A673 (cell line): Measurements from ENCODE around the gene DLK1. TPM values are rescaled to one million over a fixed set of nuclear protein-coding genes. Genes with fewer than 3 reads are reported as not detected.

Experiments used
- BruUV-seq: library from RNA; stranded (reverse); fragments of 400-500 nt; replicated peaks from 2 replicates; lab custom pipeline; 2021; lab: Mats Ljungman, UMichigan
- CTCF ChIA-PET: fragments of 300-600 bp; sonication (Branson Sonifier 250); formaldehyde crosslinking; loops from one replicate; lab custom pipeline; 2022; ENCODE audit warnings: antibody characterized with exemption; lab: Charles Lee
- POLR2A ChIA-PET: fragments of 300-600 bp; sonication (Branson Sonifier 250); formaldehyde crosslinking; loops from one replicate; lab custom pipeline; 2022; ENCODE audit warnings: antibody characterized with exemption; ENCODE audit not compliant: low non-redundant PET; lab: Charles Lee
- DNase-seq: peaks from one replicate; pipeline ENCODE4 v3.0.0-alpha.2; 2015; ENCODE audit warnings: low spot score
- H3K27ac ChIP-seq: fragments of 200-600 bp; sonication (generic); 2 replicates; pipeline ENCODE4 v1.5.1; 2016; ENCODE audit warnings: mixed run types, low read depth, mild to moderate bottlenecking, mixed read lengths, antibody characterized with exemption, low read length; ENCODE audit not compliant: poor library complexity, severe bottlenecking
- H3K27me3 ChIP-seq: fragments of 200-600 bp; sonication (generic); replicated peaks from 2 replicates; pipeline ENCODE4 v1.6.1; 2017; ENCODE audit warnings: mixed run types, low read depth, mild to moderate bottlenecking, mixed read lengths, antibody characterized with exemption, low read length; ENCODE audit not compliant: insufficient read depth, poor library complexity
- H3K36me3 ChIP-seq: fragments of 200-600 bp; sonication (generic); 2 replicates; pipeline ENCODE4 v1.6.1; 2016; ENCODE audit warnings: mixed run types, mild to moderate bottlenecking, mixed read lengths, antibody characterized with exemption, low read length; ENCODE audit not compliant: insufficient read depth, poor library complexity, severe bottlenecking
- H3K4me1 ChIP-seq: fragments of 200-600 bp; sonication (generic); 2 replicates; pipeline ENCODE4 v1.6.1; 2017; ENCODE audit warnings: mixed run types, mild to moderate bottlenecking, mixed read lengths, antibody characterized with exemption, low read length; ENCODE audit not compliant: insufficient read depth, poor library complexity, severe bottlenecking
- H3K4me3 ChIP-seq: fragments of 200-600 bp; sonication (generic); 2 replicates; pipeline ENCODE4 v1.5.1; 2016; ENCODE audit warnings: low read depth, mixed run types, mild to moderate bottlenecking, mixed read lengths, low read length; ENCODE audit not compliant: poor library complexity, severe bottlenecking
- H3K9me3 ChIP-seq: fragments of 200-600 bp; sonication (generic); 2 replicates; pipeline ENCODE4 v1.6.1; 2016; ENCODE audit warnings: mixed run types, low read depth, mild to moderate bottlenecking, mixed read lengths, antibody characterized with exemption, low read length; ENCODE audit not compliant: poor library complexity, severe bottlenecking
- CTCF ChIP-seq: fragments of 300-800, 200-600 bp; sonication (generic); conservative IDR thresholded peaks from 2 replicates; pipeline ENCODE4 v1.5.1; 2017; ENCODE audit warnings: low read depth, mild to moderate bottlenecking, antibody characterized with exemption, low read length, moderate library complexity, mixed read lengths
- EZH2 ChIP-seq: fragments of 200-600 bp; sonication (generic); IDR thresholded peaks from 2 replicates; pipeline ENCODE4 v1.6.1; 2017; ENCODE audit warnings: borderline replicate concordance, low read depth, mild to moderate bottlenecking, mixed read lengths, antibody characterized with exemption, low read length; ENCODE audit not compliant: poor library complexity, severe bottlenecking
- intact Hi-C: fragments of 100-400 bp; cut with micrococcal nuclease; formaldehyde crosslinking; loops from one replicate; pipeline ENCODE4 v1.10.0; 2022; ENCODE audit not compliant: unreplicated experiment
- total RNA-seq: library from RNA; stranded (reverse); gene quantifications from 2 replicates; pipeline ENCODE4 v1.2.3, GENCODE V29; 2021

The DLK1 gene
- total RNA-seq, 1 experiment from 2014 or later = not detected

DNA sequence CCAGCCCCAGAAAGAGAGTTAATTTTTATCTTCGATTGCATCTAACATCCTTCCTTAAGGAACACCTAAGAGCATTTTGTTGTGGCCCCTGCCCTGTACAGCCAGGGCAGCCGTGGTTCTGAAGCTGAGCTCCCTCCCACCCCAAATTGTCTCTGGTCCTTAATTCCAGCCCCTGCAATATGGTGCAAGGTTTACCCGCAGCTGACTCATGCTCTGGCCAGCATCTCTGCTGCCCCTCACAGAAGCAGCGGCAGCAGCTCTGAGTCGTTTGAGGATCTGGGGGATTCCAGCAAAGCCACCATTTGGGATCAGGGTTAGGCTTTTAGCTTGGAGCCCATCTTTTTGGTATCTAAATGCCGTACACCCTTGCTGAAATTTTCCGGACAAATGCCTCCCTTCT lies 3.3 kb downstream of the DLK1 start:
- TF ChIP-seq CTCF (no peak), EZH2 (no peak)
- DNase-seq = no peak
- Histone ChIP-seq H3K4me3 (no peak overlapping the region), H3K36me3 (no peaks in the 10 kb centered on the region), H3K27me3 (peaks cover 52% of the 10 kb centered on the region), H3K4me1 (no peaks in the 10 kb centered on the region), H3K27ac (no peak overlapping the region), H3K9me3 (no peaks in the 10 kb centered on the region)
- intact Hi-C loops = no loop called here
- ChIA-PET POLR2A (no interaction called here), CTCF (no interaction called here)
- no TSS peak for BruUV-seq

DNA sequence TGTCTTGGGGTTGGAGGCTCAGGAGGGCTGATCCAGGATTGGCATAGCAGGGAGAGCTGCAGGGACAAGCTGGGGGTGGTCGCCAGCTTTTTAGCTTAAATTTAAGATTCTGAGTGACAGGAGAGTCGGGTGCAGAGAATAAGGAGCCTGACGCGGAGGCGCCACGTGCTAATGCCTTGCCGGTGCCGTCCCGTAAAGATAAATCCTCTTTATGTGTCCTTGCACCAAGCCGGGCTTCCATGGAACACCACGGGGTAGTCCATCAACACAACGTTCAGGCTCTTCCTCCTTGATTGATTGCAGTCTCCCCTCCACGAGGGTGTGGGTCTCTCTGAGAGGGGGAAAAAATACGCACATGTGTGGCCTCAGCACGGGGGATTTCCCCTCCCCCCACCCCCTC lies 3.9 kb downstream of the DLK1 start:
- intact Hi-C loops = no loop called here
- peaks cover 49% of the 10 kb centered on the region for H3K27me3 ChIP-seq
- POLR2A ChIA-PET = no interaction called here
- CTCF ChIA-PET = interaction anchor here (0.7 kb wide), 1 partner anchor 306 kb away, joined by 3 read pairs; no protein-coding TSS in a partner anchor
- BruUV-seq = no TSS peak
- H3K9me3 ChIP-seq = no peaks in the 10 kb centered on the region
- no peak overlapping the region for H3K4me3 ChIP-seq
- TF ChIP-seq EZH2 (no peak), CTCF (no peak)
- H3K36me3 ChIP-seq = no peaks in the 10 kb centered on the region
- H3K27ac ChIP-seq = no peak overlapping the region
- no peaks in the 10 kb centered on the region for H3K4me1 ChIP-seq
- no peak for DNase-seq

- no peak overlapping the region for H3K4me3 ChIP-seq
- peaks cover 43% of the 10 kb centered on the region for H3K27me3 ChIP-seq
- H3K9me3 ChIP-seq = no peaks in the 10 kb centered on the region
- BruUV-seq = no TSS peak
- TF ChIP-seq CTCF = no peak
- no peak for TF ChIP-seq EZH2
- ChIA-PET CTCF (interaction anchor here (0.7 kb wide), 1 partner anchor 306 kb away, joined by 3 read pairs; no protein-coding TSS in a partner anchor), POLR2A (no interaction called here)
- H3K4me1 ChIP-seq = no peaks in the 10 kb centered on the region
- H3K27ac ChIP-seq = no peak overlapping the region
- intact Hi-C loops = no loop called here
- no peaks in the 10 kb centered on the region for H3K36me3 ChIP-seq
- DNase-seq = no peak
Measured at GRCh38 chr14:100731011-100731670, 4.4 kb downstream of the DLK1 start.
